Activated T-cell treated with anti-CD3 and anti-CD28 coated beads, Interleukin-2, amount 50 U/mL, for 1 hour (primary cell): ENCODE measurements around the gene CALCOCO1.
"Not testable (repeated sequence)": the region's sequence is repeated elsewhere in the genome, so short reads cannot be mapped to it uniquely, and the experiment has no call there.

Source experiments
- DNase-seq: peaks from one replicate; pipeline ENCODE4 v3.0.0-alpha.2; 2020

Gene CALCOCO1

GRCh38 chr12:53696285-53696654 is 31.0 kb downstream of the CALCOCO1 start:
- DNase-seq = no peak

DNA sequence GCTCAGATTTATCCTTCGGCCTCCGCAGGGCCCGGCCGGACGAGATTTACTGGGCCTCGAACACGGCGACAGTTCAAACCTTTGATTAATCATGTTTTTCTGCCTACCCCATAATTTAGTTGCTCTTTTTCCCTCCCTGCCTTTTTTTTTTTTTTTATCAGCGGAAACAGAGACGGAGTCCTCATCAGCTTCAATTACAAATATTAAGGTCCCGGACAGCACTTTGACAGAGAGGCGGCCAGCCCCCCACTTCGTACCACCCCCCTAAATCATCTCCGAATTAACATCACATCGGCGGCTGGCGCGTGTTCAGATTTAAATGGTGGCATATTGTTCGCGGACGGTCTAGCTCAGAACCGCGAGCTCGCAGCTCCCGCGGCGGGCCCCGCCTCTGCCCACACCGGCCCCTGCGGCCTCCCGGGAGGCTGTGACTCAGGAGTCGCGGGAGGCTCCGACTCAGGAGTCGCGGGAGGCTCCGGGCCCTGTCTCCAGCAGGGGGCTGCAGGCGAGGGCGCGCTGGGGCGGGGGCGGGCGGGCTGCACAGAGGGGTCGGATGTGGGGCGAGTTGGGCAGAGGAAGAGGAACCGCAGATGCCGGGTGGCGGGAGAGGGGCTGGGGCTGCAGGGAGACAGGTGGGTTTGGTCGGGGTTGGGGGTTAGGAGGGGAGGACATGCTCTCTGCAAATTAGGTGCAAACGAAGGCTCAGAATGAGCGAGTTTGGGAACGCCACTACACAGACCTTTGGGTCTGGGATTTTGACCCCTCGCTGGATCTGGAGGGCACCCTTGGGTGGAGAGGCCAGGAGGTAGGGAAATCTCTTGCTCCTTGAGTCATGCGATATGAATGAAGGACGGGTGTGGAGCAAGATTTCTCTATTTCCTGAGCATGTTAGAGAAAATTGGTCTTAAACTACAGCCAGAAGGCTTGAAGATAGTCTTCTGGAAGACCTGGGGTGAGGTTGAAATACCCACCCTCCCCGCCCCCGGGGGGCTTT is 31.8 kb downstream of the CALCOCO1 start:
- peak; percentile 53 for DNase-seq

GRCh38 chr12:53694756-53695151 is 32.5 kb downstream of the CALCOCO1 start:
- no peak for DNase-seq

GRCh38 chr12:53688134-53688533 is 39.1 kb downstream of the CALCOCO1 start:
- DNase-seq = no peak

GRCh38 chr12:53686436-53686835 is 40.8 kb downstream of the CALCOCO1 start:
- DNase-seq = no peak

DNA sequence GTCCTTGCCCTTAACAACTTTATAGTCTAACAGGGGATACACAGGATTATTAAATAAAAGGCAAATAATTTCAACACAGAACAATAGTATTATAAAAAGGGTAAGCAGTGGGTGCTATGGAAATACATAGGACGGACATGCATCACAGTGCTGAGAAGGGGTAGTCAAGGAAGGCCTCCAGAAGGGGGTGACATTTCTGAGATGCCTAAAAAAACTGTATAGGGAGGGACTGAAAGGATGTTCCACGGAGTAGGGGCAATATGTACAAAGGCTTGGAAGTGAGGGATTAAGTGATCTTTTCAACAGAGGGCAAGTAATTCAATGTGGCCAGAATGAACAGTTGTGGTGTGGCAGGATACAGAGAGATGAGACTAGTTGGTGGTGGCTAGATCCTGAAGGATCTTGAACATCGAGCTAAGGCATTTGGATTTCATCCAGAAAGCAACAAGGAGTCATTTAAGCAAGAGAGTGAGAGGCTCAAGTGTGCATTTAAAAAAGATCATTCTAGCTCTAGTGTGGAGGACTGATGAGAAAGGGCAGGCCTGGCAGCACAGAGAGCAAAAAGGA is 42.5 kb downstream of the CALCOCO1 start:
- DNase-seq = no peak

DNA sequence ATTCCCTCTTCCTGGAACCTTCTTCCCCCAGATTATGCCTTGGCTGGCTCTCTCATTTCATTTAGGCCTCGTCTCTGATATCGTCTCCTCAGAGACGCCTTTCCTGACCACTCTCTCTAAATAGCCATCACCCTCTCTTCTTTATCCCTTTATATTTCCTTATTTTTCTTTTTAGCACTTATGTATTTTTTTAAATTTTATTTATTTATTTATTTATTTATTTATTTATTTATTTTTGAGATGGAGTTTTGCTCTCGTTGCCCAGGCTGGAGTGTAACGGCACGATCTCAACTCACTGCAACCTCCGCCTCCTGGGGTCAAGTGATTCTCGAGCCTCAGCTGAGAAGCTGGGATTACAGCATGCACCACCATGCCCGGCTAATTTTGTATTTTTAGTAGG is 43.3 kb downstream of the CALCOCO1 start:
- DNase-seq = no peak

DNA sequence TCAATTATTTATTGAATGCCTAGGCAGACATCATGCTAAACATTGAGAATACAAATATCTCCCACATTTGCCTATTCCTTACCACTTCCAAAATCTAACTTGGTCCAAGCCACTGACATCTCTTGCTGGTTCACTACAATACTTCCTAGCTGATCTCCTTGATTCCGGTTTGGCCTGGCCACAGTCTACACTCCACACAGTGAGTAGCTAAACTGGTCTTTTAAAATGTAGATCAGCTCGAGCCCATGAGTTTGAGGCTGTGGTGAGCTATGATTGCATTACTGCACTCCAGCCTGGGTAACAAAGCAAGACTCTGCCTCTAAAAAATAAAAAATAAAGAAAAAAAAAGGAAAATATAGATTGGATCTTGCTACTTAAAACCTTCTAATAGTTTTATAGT is 43.8 kb downstream of the CALCOCO1 start:
- no peak for DNase-seq

DNA sequence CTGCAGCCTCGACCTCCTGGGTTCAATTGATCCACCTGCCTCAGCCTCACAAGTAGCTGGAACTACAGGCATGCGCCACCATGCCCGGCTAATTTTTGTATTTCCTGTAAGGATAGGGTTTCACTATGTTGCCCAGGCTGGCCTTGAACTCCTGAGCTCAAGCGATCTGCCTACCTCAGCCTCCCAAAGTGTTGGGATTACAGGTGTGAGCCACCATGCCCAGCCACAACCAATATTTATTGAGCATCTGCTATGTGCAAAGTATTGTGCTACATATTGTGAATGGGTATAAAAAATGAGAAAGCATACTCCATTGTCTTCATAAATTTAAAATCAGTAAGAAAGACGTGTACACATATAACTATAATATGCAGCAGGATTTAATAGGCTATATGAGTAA is 47.2 kb downstream of the CALCOCO1 start:
- not testable (repeated sequence) for DNase-seq

DNA sequence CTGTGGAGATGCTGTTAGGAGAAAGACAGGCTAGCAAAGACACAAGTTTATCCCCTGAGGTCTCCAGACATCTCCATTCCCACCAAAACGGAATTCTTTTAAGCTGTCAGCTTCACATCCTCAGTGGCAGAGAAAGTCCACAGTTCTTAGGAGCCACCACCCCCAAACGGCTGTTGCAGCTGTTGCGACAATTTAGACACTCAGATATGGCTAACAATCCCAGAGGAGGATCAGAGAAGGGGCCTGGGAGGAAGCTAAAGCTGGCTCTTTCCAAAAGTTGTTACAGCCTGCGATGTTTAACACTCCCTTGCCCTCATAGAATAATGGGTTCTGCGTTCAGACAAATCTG is 49.5 kb downstream of the CALCOCO1 start:
- no peak for DNase-seq

DNA sequence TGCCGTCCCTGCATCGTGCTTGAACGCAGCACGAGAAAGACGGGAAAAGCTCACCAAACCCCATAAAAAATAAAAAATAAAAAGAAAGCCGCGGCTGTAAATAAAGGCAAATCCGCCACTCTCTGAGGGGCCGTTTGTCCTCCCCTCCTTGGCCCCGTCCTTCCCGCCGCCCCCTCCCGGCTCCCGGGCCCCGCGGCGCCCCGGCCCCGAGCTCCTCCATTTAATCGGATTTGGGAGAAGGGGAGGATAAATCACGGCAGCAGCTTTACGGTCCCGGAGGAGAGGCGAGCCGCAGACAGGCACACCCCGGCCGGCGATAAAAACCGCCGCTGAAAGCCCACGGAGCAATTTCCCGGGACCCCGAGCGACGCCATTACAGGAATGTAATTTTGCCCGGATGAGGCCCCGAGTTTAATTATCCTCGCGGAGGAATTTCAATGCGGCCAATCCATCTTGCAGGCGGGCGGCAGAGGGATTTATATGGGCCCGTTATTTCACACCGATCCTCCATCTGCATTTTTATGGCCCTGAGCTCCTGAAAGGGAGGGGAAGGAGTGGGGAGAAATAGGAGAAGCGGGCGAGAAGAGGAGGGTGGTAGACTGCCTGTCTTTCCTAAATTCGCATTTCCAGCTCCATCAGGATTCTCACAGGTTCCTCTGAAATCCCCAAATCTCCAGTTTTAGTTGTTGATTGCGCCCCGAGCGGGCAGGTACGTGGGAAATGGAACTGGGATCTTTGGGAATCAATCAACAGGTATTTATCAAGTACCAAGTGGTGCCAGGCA is 50.0 kb downstream of the CALCOCO1 start:
- no peak for DNase-seq

DNA sequence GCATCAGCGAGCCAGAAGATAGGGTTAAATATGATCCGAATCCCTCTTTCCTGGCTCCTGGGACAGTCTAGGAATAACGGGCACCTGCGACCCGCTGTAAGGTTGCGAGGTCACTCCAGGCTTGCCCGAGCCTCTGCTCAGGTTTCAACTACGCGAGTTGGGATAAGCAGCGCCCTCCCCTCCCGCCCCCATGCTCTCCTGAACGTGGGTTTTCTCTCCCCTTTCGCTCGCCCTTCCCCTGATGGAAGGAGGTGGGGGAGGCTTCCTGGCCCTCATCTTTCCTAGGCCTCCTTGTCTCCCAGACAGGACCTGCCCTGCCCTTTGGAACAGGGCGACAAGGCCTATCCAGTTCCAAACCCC is 50.6 kb downstream of the CALCOCO1 start:
- peak; percentile 50 for DNase-seq

- DNase-seq = peak; percentile 95
Measured at GRCh38 chr12:53675701-53676607, 51.3 kb downstream of the CALCOCO1 start, which contains the start of gene ATP5MC2. Gene ATP5MC2, minus strand, starts transcription at chr12:53676083. Its CDS starts 3,469 bp downstream, at chr12:53672614.

DNA sequence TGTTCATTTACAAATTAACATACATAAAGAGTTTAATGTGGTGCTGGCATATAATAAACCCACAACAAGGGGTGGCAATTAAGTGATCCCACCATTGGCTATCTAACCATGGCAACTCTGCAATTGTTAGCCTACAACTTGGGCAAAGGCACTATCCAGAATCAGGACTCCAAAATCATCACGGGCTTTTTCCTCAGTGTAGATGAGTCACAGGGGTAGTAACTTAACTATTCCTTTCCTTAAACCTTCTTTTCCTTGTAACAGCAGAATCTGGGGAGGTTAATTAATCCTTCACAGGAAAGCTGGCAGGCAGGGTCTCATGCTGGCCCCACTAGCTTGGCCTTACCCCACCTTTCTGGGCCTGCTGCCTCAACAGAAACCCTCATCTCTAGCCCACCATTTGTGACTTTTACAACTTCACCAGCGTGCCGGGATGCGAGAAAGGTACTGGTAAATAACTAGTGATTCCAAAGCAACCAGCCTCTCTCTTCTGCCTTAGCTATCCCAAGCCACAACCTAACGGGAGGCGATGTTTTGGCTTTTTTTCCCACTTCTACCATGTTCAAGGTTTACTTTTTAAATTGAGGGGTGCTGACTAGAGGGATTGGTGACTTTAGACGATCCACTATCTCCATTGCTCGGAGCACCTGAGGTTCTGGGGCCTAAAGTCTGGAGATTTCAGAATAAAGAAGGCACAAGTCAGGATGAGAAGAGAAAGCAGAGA is 52.1 kb downstream of the CALCOCO1 start:
- DNase-seq = no peak

- no peak for DNase-seq
Measured at GRCh38 chr12:53670971-53671370, 56.3 kb downstream of the CALCOCO1 start.

DNA sequence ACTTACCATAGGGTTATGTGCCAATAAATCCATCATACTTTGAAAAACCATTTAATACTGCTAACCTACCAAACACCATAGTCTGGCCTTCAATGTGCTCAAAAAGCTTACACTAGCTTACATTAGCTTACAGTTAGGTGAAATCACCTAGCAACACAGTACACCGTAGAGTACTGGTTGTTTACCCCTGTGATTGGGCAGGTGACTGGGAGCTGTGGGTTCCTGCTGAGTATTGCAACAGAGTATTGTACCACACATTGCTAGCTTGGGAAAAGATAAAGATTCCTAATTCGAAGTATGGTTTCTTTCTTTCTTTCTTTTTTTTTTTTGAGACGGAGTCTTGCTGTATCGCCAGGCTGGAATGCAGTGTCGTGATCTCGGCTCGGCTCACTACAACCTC is 56.9 kb downstream of the CALCOCO1 start:
- DNase-seq = no peak

- no peak for DNase-seq
Measured at GRCh38 chr12:53667080-53667479, 60.2 kb downstream of the CALCOCO1 start.

GRCh38 chr12:53664936-53665335 is 62.3 kb downstream of the CALCOCO1 start:
- DNase-seq = no peak

GRCh38 chr12:53664191-53664590 is 63.1 kb downstream of the CALCOCO1 start:
- DNase-seq = no peak

- DNase-seq = no peak
Measured at GRCh38 chr12:53660041-53660440, 67.2 kb downstream of the CALCOCO1 start.

DNA sequence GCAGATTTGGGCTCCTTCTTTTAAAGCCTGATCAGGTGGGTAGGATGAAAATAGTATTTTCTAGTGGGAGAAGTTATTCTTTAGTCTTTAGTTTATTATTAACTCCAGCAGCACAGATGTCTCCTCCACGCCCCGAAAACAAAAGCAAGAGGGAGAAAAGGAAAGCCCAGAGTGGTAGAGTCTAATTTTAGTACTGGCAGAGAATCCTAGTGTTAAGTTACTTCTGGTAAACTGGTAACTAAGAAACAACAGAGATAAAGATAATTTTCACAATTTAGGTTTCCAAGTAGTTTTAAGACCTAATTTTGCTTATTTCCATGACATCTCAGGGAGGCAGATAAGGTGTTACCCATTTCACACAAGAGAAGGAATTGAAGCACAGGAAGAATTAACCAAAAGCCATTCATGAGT is 67.7 kb downstream of the CALCOCO1 start:
- DNase-seq = no peak

- DNase-seq = no peak
Measured at GRCh38 chr12:53659011-53659551, 68.2 kb downstream of the CALCOCO1 start.
